ENCODE measurements around the gene MCF2L2.
"Not testable (repeated sequence)": the region's sequence is repeated elsewhere in the genome, so short reads cannot be mapped to it uniquely, and the experiment has no call there.

Gene MCF2L2

DNA sequence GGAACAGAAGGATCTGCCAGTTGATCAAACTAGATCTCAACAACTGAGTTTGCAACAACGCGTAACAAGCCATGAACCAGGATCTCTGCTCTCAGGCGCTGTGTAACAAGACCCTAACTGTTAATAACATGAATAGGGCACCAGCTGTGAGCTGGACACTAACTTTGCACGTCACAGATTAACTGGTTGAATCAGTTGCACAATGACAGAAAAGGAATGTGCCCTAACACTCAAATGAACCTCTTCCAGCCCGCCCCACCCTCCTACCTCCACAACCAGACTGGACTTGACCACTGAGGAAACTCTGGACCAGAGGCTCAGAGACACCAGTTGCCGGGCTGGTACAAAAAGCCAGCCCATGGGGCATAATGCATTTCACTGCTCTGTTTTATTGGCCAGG lies 34.3 kb downstream of the MCF2L2 start:
- DNase-seq: no peak

GRCh38 chr3:183393625-183394024 lies 34.8 kb downstream of the MCF2L2 start:
- no peak for DNase-seq

GRCh38 chr3:183392186-183393034 lies 36.0 kb downstream of the MCF2L2 start:
- no peak for DNase-seq

GRCh38 chr3:183391460-183391859 lies 37.0 kb downstream of the MCF2L2 start:
- DNase-seq: no peak

GRCh38 chr3:183390844-183391243 lies 37.6 kb downstream of the MCF2L2 start:
- no peak for DNase-seq

GRCh38 chr3:183388213-183388895 lies 40.1 kb downstream of the MCF2L2 start:
- DNase-seq: no peak

GRCh38 chr3:183387797-183388196 lies 40.6 kb downstream of the MCF2L2 start:
- DNase-seq: no peak

DNA sequence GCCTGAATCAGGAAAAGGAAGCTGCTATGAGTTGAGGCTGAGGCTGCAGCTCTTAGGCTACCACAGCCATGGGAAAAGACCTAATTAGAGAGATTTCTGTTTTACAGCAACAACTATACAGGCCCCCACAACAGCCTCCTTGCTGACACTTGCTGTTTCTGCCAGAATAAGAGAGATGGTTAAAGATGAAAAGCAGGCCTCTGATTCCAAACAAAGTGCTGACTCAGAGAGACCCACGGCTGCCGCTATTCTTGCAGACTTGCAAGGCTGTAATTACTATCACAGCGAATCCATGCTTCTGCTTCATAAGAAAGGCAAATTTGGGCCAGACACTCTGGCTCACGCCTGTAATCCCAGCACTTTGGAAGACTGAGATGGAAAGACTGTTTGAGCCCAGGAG lies 41.8 kb downstream of the MCF2L2 start:
- no peak for DNase-seq

DNA sequence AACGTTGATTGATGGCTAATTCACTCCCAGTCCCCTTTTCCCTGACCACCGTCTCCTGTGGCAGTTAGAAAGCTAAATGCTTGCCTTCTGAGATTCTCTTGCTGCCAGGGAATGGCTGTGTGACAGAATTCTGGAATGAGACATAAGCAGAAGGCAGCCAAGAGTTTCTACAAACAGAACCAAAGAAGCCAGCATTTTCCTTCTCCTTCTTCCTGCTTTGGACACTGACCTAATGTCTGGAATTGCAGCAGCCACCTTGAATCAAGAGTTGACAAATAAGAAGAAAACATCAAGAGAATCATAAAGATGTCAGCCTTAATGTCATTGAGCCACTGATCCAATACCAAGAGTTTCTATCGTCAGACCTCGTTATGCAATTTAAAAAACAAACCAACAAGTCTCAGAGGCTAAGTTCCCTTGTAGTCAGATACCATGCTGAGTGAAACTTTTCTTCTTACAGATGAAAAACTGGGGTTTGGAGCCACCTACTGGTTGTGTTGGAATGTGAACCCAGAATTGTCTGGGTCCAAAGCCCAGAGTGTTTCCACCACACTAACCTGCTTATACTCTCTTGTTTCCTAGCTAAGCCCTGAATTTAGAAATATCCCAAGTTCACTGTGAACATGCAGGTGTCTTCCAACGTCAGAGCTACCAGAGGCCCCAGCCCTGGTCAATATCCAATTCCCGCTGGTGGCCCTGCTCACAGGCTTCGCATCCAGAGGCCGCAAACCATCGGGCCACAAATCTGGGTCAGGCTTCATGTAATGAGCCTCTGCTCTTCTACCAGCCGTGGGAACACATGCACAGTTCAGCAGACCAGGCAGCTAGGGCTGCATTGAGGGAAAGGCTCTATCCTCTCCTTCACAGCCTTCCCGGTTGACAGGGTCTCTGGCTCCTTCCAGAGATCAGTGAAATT lies 42.5 kb downstream of the MCF2L2 start:
- peak in 4 of 5 experiments; percentile 13 to 71 (median 30) for DNase-seq

- DNase-seq: no peak
Measured at GRCh38 chr3:183381673-183382072, 46.7 kb downstream of the MCF2L2 start.

DNA sequence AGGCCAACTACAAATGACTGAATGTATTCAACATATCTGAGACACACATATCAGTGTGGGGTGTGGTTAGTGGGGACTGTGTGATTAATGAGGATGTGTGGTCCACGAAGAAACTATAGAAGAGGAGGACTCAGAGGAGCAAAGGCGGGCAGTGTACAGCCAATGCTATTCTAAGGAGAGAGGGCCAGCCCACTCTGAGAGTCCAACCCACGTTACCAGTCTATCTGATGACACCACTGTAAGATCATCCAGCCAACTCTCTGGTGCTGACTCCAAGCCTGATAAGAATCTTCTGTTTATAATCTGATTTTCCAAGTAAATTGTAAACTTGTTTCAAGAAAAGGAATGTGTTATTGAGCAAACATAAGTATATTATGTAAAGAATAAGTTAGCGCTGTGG lies 47.2 kb downstream of the MCF2L2 start:
- no peak for DNase-seq

DNA sequence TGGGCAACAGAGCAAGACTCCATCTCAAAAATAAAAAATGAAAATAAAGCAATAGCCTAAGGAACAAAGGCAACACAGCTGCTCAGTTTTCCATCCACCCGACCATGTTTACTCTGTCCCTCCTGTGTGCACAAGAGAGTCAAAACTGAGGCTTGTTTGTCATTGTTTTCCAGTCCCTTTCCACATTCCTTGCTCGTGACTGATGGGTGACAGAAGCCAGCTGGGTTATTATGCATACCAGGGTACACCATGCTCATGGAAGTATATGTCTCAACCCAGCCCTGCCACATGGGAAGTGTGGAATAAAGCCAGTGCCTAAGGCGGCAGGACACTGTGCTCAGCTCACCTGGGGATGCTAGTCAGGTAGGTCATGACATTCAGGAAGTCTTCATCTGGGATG lies 49.5 kb downstream of the MCF2L2 start:
- no peak for DNase-seq

DNA sequence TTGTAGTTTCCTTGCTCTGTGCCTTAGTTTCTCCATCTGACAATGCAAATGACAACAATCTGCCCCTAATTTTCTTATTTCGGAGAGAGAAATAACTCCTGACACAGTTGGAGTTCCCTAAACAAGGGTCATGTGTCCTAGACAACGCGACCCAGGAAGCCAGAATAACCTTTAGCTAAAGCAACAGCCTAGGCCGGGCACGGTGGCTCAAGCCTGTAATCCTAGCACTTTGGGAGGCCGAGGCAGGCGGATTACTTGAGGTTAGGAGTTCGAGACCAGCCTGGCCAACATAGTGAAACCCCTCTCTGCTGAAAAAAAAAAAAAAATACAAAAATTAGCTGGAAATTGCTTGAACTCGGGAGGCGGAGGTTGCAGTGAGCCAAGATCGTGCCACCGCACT lies 49.9 kb downstream of the MCF2L2 start:
- DNase-seq: no peak

GRCh38 chr3:183378008-183378407 lies 50.4 kb downstream of the MCF2L2 start:
- peak in 1 of 5 experiments; percentile 32 for DNase-seq

- DNase-seq: peak in 1 of 5 experiments; percentile 29
Measured at GRCh38 chr3:183377307-183377959, 51.0 kb downstream of the MCF2L2 start.

- DNase-seq: no peak
Measured at GRCh38 chr3:183375787-183376186, 52.6 kb downstream of the MCF2L2 start.

- peak in 1 of 5 experiments; percentile 66 for DNase-seq
Measured at GRCh38 chr3:183375337-183375736, 53.1 kb downstream of the MCF2L2 start.

DNA sequence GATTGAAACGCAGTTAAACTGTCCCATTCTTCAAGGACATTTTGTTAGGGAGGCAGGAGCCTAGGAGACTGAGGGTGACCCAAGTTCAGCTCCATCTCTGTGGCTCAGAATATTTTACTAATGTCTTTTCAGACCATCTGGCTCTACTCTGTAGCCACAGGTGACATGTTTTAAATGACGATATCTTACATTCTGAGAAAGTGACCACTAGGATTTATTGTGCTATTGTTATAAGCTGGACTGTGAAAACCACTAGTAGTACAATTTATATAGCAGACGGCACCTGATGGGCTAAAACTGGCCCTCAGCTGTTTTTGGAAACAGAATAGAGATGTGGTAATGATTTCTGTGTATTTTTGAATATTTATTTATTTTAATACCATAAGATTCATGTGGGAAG lies 55.5 kb downstream of the MCF2L2 start:
- DNase-seq: no peak

DNA sequence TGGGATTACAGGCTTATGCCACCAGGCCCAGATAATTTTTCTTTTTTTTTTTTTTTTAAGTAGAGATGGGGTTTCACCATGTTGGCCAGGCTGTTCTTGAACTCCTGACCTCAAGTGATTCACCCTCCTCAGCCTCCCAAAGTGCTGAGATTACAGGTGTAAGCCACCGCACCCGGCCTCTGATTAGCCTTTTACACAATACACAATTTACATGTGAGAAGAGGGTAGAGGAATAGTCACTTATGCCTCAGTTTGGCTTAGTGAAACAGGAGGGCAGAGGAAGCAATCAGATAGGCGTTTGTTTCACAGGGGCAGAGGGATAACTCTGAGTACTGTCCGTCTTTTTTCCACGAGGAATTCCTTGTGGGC lies 56.8 kb downstream of the MCF2L2 start:
- not testable (repeated sequence) for DNase-seq

GRCh38 chr3:183370391-183370790 lies 58.0 kb downstream of the MCF2L2 start:
- DNase-seq: no peak

- no peak for DNase-seq
Measured at GRCh38 chr3:183369627-183370026, 58.8 kb downstream of the MCF2L2 start.

GRCh38 chr3:183369117-183369516 lies 59.3 kb downstream of the MCF2L2 start:
- no peak for DNase-seq

All from T-helper 2 cell (primary cell).